NCI-H2227 treated with DMSO at 0.1 percent for 48 hours (cell line): ENCODE measurements around the gene OR51A4.
"Not testable (repeated sequence)": the region's sequence is repeated elsewhere in the genome, so short reads cannot be mapped to it uniquely, and the experiment has no call there.

ENCODE experiments used
- DNase-seq: peaks from one replicate; lab custom pipeline; 2025; lab: John Stamatoyannopoulos, UW

OR51A4 gene, protein sequence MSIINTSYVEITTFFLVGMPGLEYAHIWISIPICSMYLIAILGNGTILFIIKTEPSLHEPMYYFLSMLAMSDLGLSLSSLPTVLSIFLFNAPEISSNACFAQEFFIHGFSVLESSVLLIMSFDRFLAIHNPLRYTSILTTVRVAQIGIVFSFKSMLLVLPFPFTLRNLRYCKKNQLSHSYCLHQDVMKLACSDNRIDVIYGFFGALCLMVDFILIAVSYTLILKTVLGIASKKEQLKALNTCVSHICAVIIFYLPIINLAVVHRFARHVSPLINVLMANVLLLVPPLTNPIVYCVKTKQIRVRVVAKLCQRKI

DNA sequence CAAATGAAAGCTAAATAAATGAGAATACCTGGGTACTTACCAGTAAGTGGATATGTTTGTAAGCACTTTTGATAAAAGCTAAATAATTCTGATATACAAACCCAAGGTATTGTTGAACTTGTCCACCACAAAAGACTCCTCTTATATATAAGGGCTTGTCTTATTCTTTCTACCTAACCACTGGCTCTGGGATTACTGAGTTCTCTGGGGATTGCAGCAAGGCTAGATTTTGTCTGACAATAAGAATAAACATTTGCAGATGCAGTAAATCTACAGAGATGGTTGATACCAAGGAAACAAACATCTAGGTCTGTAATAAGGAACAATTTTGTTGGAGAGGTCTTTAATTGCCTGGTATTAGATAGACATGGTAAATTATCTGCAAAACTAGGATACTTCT, at the start of gene OR51A4:
TSS of gene OR51A4 (minus strand) at position 101 of the 400 bp plus-strand sequence. CDS start 505 bp downstream, outside the sequence.
- no peak for DNase-seq

DNA sequence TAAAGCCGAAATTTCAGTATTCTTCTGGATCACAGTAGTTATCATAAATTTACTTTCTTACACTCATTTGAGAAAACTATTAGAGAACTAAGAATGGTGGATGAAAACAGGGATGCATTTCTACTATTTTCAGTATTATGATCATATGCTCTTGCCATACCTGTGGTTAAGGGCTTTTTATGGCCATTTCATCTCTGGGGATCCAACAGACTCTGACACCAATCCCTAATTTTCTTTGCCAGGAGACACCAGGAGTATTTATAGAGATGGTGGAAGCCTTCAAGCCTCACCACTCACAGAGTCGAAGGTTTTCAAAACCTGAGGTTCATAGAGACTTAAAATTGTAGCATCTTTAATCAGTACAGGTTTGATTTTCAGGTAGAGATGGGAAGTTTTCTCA, 47.1 kb upstream of the OR51A4 start, which contains the start of gene OR51L1:
TSS of gene OR51L1 (plus strand) at position 301 of the 400 bp plus-strand sequence. CDS start 4,132 bp downstream, outside the sequence.
- DNase-seq = no peak

DNA sequence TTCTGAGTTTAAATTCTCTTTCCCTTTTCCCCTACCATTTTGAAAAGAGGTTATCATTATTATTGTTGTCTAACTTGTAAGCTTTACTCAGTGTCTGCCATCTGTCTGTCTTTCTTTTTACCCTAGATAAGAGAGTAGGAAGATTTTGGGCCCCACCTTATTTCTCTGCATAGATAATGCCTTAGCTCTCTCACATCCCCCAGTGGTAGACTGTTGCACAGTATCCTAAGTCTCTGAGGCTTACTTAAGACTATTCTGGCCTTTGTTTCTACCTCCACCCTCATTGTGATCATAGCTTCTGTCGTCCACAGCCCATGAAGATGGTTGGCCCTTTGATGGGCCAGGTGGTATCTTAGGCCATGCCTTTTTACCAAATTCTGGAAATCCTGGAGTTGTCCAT, 43.7 kb upstream of the OR51A4 start:
- DNase-seq = no peak

DNA sequence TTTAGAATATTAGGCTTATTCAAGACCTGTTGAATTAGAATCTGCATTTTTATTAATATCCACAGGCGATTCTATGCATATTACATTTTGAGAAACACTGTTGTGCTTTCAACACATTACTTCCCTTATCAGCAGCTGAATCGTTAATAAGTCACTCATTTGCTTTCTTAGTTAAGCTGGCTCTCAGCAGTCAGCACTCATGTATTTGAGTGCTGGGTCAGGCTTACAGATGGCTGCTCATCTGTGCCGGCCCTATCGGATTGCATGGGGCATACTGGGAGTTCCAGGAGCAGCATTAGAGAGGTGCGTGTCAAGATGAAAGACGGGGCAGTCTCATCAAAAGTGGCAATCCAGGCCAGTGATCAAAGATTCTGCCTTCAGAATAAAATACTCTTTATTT, 36.4 kb upstream of the OR51A4 start:
- no peak for DNase-seq

DNA sequence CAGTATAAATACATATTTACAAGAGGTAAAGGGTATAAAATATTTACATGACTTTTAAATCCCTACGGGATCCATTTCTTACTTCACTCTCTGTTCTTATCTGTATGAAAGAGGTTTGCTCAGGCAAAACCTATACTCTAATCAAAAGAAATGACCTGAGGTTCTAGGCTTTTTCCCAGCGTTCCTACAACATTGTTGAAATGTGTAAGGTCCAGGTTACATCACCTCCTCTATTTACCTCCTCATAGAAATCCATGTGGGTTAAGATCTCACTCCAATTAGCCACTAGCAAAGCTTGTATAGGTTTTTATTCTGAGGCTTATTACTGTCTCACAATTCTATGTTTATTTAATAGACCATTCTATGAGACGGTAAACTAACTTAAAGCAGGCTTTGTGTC, 35.3 kb upstream of the OR51A4 start:
- DNase-seq = no peak

DNA sequence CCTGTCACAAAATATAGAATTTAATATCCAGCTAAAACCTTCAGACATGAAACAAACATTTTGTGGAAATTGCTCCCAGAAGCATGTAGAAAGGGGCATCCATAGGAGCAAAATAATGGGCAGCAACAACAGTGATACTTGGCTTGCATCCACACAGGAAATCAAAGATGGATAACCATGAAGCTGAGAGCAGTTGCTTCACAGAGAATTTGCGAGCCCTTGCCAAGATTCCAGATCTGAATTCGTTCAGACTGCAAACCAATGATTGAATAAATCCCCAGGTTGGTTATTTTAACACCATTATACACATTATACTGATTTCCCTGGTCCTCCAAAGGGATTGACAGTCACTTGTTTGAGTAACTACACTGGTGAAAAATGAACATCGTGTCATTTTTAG, 31.6 kb upstream of the OR51A4 start:
- DNase-seq = no peak

DNA sequence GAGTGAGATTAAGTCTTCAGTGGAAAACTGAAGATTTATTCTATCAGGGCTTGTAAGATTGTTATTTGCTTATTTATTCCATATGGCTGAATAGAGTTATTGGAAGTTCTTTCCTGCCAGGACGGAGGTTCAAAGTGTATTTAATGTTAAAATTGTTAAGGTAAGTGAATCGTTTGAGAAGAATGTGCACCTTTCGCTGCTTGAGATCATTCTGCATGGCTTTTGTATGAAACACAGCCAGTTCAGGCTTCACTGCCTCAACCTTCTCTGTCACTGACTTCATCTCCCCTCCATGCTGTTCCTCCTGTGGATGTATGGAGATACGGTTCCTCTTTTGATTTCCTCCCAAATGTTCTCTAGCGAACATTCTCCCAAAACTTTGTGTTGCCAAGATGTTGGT, 28.0 kb upstream of the OR51A4 start:
- no peak for DNase-seq

DNA sequence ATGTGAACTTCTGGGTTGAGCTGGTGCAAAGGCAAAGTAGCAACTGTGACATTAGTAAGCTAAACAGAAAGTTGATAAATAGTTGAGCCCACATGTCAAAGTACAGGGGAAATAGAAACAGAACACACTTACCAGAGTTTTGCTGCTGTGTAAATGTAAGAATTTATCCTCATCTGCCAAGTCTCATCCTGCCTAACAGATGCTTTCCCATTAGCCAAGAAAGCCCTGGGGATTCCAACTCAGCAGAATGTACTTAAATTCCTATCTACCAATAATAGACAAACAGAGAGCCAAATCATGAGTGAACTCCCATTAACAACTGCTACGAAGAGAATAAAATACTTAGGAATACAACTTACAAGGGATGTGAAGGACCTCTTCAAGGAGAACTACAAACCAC, 15.4 kb upstream of the OR51A4 start:
- no peak for DNase-seq

DNA sequence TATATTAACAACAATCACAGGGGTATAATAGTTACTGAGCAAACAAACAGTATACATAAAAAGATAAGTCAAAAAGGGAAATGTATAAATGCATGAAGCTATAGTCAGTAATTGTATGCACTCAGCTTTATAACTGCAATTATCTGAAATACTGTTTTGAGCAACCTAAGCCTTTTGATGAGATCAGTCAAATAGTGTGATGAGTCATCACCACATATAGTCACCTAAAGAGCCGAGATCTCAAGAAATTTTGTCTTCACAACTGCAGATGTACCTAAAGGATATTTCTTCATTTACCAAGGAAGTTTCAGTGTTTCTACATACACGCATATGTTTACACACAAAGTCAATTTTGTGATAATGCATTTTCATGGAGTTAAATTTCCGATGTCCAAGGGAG, 13.5 kb upstream of the OR51A4 start:
- no peak for DNase-seq

DNA sequence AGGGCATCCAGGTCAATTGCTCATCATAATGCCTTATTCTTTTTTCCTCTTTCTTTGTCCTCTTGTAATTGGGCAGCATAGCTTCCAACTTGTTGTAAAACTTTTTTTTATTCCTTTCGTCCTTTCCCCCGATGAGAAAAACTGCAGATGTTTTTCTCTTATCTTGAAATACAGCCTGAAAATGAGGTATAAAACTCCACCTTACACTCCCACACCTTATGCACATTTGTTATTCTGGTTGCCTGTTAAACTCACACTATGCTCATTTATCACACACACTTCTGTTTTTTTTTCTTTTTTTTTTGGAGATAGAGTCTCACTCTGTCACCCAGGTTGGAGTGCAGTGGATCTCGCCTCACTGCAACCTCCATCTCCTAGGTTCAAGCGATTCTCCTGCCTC, 10.0 kb upstream of the OR51A4 start:
- DNase-seq = no peak

DNA sequence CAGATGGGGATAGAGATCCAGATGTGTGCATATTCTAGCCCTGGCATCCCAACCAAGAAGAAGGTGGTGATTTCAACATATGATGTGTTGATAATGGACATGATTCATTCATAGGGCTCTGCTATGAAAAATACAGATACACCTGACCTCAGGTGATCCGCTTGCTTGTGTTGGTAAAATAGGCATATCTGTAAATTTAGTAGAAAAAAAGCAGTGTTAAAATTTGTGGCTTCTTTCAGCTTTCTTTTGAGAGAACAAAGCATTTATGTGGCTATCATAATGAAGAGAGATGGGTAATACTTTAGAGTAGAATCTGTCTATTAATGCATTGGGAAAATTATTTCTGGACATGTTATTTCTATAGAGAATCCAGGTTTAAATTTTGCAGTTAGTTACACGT, 8.2 kb upstream of the OR51A4 start, which contains the start of gene OR51A2:
TSS of gene OR51A2 (minus strand) at position 101 of the 400 bp plus-strand sequence. CDS start at position 101, 0 bp downstream.
- not testable (repeated sequence) for DNase-seq

DNA sequence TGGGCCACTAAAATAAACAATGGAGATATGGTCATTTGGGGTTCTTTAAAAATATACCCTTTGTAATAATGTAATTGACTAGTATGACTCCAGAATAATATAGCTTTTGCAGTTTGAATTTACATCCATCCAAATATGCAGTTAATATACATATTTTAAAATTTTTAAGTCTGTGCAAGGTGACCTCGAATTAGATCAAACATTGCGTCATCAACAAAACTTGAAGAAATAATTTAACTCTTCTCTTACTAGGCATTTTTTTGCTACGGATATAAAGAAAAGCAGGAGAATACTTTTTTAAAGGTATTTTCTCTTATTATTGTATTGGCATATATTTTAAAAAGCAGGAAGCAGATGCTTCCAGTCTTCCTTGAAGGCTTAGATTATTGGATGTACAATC, 10.7 kb downstream of the OR51A4 start:
- no peak for DNase-seq

DNA sequence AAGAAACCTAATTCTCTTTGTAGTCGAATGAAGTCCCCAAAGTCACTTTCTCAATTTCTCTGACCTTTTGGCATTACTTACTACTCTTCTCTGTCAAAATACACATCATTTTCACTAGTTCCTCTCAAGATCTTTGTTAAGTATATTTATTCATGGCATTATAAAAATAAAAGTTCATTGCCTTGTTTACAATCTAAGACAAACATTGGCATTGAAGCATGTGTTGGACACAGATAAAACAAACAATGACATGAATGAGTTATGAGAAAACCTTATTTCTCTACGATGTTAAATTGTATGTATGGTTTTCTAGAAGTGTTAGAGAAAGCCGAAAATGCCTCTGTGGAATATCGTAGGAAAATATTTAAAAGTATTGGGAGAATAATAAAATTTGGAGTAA, 14.7 kb downstream of the OR51A4 start:
- no peak for DNase-seq

DNA sequence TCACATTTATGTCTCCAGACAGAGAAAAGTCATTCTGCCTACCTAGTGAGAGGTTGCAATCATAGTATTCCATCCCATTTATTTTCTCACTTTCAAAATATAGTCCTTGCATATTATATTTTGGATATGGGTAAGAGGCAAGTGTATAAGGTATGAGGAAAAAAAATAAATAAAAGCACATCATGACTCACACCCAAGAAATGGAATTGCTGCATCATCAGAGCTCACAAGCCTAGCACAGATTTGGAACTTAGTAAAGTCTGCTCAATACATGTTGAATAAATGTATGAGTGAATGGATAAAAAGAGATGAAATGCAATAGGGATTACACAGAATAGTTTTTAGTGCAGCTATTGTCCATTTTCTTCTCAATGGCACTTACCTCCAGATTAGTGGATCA, 20.8 kb downstream of the OR51A4 start:
- no peak for DNase-seq

DNA sequence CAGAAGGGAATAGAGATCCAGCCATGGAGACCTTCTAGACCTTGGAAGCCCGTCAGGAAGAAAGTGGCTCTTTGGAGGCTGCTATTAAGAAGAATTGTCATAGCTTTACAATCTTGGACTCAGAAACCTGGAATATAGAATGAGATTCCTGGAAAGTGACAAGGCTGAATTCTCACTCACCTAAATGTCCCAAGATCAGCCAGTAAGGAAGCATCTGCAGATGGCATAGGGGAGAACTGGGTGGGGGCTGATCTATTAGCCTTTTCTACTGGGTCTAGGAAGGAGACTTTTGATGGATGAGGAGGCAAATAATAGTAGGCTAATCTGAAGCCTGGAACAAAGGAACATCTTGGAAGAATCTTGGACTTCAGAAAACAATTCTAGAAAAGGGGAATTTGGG, 23.2 kb downstream of the OR51A4 start, which contains the start of gene OR51G1:
TSS of gene OR51G1 (minus strand) at position 101 of the 400 bp plus-strand sequence. CDS start at position 101, 0 bp downstream.
- DNase-seq = no peak

DNA sequence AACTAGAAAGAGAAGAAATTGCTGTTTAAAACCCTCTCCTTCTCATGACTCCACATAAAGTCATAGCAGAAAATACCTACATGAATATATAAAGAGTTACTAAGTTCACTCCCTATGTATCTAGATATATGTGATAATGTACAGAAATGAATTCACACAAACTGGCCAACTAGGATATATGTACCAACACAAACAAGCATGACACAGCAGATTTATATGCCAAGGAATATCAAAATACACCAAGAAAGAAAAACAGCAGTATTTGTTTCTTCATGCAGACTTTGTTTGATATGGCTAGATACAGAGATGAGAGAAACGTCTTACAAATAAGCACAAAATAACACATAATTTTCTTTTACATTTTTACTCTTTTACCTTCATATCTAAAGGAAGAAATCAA, 25.1 kb downstream of the OR51A4 start:
- no peak for DNase-seq

DNA sequence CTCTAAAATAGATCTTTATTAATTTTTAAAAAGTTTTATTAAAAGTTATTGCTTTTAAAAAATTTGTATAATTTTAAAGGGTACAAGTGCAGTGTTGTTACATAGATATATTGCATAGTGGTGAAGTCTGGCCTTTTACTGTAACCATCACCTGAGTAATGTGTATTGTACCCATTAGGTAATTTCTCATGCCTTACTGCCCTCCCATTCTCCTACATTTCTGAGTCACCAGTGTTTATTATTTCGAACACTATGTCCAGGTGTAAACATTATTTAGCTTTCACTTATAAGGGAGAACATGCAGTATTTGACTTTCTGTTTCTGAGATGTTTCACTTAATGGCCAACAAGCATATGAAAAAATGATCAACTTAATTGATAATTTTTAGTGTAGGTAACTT, 25.6 kb downstream of the OR51A4 start:
- no peak for DNase-seq

DNA sequence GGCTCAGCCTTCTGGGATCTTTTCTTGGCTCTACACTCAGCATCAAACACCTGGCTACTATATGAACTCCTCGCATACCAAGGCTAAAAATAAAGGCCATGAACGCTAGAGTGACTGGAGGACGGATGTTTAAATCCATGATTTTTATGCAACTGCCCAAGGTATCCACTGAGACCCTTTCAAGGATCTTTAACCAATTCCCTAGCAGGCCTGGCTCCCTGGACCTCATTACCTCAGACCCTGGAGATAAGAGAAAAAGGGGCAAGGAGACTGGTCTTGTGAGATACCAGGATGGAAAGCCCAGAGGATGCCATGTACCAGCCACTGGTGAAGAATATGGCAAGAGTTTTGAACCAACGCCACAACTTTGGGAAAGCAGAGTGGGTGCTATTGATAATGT, 28.2 kb downstream of the OR51A4 start, which contains the start of gene OR51G2:
TSS of gene OR51G2 (minus strand) at position 101 of the 400 bp plus-strand sequence. CDS start 3,687 bp downstream, outside the sequence.
- DNase-seq = no peak

DNA sequence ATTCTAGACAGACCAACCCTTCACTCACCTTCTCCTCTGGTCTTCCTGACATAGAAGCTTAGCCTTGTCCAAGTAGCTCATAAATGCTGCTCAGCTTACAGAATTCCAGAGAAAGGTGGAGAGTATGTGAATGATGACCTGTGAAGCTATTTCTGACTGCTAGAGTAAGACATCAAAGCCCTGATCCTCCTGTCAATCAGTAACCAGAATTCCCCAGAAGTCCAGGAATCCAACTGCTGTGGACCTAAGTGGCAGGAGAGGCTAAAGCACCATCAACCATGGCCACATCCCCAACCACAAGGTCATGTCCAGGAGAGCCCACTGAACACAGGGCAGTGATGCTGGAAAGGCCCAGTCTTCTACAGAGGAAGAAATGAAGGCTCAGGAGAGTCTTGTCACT, 30.8 kb downstream of the OR51A4 start:
- no peak for DNase-seq

DNA sequence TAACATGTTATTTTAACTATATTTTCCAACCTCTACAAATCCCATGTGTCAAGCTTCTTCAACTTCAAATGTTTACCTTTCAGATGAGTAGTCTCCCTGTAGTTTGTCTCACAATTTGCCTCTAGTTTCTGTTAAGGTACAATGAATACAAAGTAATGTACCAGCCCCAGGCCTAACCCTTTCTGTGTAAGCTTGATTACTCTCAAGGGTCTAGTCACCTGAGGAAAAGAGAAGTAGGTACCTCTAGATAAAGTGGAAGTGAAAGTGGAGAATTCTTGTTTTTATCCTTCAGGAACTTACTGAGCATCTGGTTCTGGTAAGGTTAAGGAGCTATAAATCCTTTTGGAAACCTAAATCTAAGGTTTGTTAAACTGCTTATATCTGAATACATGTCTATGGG, 43.9 kb downstream of the OR51A4 start, which contains the start of gene OR51A7:
TSS of gene OR51A7 (plus strand) at position 300 of the 400 bp plus-strand sequence. CDS start 3,587 bp downstream, outside the sequence.
- no peak for DNase-seq
